HG03280 (cell line): ENCODE measurements around the gene PRKRIP1.
"Not testable (repeated sequence)": the region's sequence is repeated elsewhere in the genome, so short reads cannot be mapped to it uniquely, and the experiment has no call there.

Experiments used
- ATAC-seq: cut with Tn5 transposase; IDR thresholded peaks from one replicate; pipeline ENCODE4 v1.9.1; 2021; ENCODE audit warnings: mild to moderate bottlenecking, moderate library complexity; ENCODE audit not compliant: unreplicated experiment

PRKRIP1 gene

GRCh38 chr7:102429141-102429899 is 33.2 kb downstream of the PRKRIP1 start:
- no peak for ATAC-seq

DNA sequence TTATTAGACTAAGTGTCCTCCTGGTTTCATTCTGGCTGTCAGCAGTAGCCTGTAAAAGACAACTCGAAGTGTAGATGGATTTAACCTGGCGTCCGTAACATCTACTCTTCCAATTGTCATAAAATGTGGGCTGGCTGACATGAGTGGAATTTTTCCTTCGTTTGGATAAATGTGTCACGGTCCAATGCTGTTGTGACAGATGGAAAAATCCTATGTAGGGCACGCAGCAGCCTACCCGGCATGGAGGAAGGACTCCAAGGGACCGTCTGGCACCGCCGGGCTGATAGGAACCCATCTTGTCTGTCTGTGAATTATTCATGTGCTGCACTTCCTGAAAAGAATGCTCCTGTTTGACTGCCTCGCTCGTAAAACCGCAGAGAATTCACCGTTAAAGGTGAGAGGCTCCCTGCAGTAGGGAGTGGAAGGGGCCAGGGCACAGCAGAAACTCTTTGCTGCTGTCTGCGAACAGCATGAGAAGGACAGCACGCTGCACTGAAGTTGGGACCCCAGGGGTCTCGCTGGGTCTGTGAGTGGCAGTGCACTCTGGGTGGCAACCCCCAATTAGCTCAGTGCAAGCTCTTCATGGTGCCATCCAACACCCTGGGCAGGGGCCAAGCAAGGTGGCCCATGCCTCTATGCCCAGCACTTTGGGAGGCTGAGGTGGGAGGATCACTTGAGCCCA is 35.6 kb downstream of the PRKRIP1 start:
- no peak for ATAC-seq

- peak; percentile 32 for ATAC-seq
Observed at GRCh38 chr7:102432442-102433218, 36.5 kb downstream of the PRKRIP1 start.

- peak; percentile 69 for ATAC-seq
Observed at GRCh38 chr7:102433219-102434038, 37.3 kb downstream of the PRKRIP1 start, which contains the start of gene ORAI2. Gene ORAI2, plus strand, starts transcription at chr7:102433575. Its CDS starts 5,382 bp downstream, at chr7:102438957.

- ATAC-seq = no peak
Observed at GRCh38 chr7:102434039-102434486, 37.9 kb downstream of the PRKRIP1 start.

- no peak for ATAC-seq
Observed at GRCh38 chr7:102436118-102436517, 40.0 kb downstream of the PRKRIP1 start.

GRCh38 chr7:102439963-102440795 is 44.0 kb downstream of the PRKRIP1 start:
- no peak for ATAC-seq

DNA sequence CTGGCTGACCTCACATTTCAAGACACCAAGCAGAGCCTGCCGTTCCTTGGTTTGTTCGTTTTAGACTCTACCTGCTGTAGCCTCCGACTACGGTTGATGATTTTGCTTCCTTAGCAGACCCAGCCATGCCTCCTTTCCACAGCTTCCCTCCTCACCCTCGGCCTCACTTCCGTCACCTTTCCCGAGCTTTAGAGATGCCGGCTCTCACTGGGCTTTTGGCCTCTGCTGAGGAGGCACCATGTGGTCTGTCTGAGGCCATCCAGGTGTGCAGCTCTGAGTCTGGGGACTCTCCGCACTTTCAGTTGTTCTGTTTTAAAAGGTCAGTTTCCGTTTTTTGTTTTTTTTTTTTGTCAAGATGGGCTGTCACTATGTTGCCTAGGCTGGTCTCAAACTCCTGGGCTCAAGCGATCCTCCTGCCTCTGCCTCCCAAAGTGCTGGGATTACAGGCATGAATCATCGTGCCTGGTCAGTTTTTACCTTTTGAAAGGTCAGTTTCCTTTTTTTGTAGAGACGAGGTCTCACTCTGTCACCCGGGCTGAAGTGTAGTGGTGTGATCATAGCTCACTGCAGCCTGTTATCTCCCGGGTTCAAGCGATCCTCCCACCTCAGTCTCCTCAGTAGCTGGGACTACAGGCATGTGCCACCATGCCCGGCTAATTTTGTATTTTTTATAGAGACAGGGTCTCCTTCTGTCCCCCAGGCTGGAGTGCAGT is 49.0 kb downstream of the PRKRIP1 start:
- ATAC-seq = peak; percentile 67

DNA sequence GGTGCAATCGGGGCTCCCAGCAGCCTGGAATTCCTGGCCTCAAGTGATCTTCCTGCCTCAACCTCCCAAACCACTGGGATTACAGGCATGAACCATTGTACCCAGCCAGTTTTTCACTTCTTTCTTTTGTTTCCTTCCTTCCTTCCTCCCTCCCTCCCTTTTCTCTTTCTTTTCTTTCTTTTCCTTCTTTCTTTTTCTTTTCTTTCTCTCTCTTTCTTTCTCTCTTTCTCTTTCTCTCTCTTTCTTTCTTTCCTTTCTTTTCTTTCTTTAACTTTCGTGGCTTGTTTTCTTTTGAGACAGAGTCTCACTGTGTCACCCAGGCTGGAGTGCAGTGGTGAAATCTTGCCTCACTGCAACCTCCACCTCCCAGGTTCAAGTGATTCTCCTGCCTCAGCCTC is 49.5 kb downstream of the PRKRIP1 start:
- ATAC-seq = no peak

DNA sequence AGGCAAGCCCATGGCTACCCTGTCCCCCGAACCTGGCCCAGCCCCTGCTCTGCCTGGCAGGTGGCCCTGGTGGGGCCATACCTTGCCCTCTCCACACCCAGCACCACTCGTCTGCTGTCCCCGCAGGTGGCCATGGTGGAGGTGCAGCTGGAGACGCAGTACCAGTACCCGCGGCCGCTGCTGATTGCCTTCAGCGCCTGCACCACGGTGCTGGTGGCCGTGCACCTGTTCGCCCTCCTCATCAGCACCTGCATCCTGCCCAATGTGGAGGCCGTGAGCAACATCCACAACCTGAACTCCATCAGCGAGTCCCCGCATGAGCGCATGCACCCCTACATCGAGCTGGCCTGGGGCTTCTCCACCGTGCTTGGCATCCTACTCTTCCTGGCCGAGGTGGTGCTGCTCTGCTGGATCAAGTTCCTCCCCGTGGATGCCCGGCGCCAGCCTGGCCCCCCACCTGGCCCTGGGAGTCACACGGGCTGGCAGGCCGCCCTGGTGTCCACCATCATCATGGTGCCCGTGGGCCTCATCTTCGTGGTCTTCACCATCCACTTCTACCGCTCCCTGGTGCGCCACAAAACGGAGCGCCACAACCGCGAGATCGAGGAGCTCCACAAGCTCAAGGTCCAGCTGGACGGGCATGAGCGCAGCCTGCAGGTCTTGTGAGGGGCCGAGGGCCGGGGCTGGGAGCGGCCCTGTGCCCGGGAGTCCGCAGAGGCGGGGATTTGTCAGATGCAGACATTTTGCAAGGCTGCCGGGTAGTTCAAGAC is 50.4 kb downstream of the PRKRIP1 start:
- ATAC-seq = no peak

GRCh38 chr7:102447311-102447710 is 51.1 kb downstream of the PRKRIP1 start:
- no peak for ATAC-seq

DNA sequence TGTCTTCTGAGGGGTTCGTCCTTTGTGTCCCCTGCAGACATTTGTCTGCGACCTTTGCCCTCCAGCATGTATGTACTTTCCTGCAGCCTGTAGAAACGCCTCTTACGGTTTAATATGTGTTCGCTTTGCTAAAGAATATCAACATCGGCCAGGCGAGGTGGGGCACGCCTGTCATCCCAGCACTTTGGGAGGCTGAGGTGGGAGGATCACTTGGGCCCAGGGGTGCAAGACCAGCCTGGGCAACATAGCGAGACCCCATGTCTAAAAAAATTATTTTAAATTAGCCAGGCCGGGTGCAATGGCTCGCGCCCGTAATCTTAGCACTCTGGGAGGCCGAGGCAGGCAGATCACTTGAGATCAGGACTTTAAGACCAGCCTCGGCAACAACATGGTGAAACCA is 53.0 kb downstream of the PRKRIP1 start:
- no peak for ATAC-seq

DNA sequence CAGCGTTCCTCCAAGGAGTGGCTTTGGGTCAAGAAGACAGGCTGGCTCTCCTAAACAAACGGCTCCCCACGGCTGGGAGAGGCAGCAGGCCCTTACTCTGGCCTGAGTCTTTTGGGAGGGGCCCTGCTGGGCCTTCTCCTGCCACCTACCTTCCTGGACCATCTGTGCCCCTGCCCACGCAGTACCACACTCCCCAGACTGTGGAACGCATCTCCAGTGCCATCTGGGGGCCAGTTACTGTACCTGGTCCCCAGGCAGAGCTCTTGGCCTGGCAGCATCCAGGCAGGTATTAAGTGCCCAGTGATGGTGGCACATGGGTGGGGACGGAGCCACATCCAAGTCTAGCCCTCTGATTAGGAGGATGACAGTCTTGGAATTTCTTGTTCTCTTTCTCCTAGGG is 54.1 kb downstream of the PRKRIP1 start:
- ATAC-seq = no peak

DNA sequence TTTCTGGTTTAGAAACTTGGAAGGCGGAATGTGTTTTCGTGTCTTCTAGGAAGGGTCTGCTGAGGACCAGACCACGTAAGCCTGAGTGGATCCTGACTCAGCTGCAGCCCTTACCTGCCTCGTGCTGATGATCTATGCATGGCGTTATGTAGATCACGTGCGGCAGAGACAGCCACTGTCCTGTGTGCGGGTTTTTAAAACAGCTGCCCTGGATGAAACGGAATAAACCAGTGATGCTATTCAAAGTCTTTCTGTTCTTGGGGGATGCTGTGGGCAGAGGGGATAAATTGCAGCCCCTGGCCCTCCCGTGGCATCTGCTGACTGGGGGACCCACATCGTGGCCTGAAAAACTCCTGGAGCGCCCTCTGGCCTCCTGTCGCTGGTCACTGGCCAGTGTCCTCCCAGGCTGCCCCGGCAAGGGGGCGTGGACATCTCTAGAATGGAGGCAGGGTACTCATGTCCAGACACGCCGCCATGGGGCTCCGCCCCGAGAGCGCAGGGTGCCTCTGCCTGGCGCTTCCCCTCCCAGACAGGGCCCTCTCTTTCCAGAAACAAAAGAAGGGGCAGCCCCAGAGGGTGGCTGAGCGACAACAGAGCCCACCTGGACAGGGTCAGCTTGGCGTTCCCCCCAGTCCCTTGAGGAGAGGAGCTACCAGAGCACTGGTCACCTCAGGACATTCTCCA is 55.4 kb downstream of the PRKRIP1 start:
- no peak for ATAC-seq

- ATAC-seq = no peak
Observed at GRCh38 chr7:102452451-102452850, 56.3 kb downstream of the PRKRIP1 start.

DNA sequence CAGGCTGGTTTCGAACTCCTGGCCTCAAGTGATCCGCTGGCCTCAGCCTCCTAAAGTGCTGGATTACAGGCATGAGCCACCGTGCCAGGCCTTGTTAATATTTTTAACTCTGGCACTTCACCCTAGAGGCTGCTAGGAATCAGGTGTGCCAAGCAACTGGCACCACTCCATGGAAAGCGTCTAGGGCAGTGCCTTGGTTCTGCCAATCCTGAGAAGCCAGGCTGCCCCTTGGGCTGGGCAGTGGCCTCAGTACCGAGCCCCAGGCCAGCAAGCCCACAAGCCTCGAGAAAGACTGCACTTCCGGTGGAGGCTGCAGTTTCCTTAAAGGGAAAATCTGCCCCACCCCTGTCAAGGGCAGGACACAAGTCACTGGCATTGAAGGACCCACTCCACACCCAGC is 57.2 kb downstream of the PRKRIP1 start:
- no peak for ATAC-seq

GRCh38 chr7:102454468-102454867 is 58.3 kb downstream of the PRKRIP1 start:
- no peak for ATAC-seq

DNA sequence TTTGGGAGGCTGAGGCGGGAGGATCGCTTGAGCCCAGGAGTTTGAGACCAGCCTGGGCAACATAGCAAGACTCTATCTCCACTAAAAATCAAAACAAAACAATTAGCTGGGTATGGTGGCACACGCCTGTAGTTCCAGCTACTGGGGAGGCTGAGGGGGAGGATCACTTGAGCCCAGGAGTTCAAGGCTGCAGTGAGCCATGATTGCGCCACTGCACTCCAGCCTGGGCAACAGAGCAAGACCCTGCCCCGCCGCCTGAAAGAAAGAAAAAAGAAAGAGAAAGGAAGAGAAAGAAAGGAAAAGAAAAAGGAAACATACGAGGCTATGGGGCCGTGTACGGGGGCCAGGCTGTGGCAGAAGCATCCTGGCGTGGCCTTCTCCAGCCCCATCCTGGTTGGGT is 58.8 kb downstream of the PRKRIP1 start:
- ATAC-seq = not testable (repeated sequence)
